Measurements from ENCODE around the gene YPEL4.

The YPEL4 gene

DNA sequence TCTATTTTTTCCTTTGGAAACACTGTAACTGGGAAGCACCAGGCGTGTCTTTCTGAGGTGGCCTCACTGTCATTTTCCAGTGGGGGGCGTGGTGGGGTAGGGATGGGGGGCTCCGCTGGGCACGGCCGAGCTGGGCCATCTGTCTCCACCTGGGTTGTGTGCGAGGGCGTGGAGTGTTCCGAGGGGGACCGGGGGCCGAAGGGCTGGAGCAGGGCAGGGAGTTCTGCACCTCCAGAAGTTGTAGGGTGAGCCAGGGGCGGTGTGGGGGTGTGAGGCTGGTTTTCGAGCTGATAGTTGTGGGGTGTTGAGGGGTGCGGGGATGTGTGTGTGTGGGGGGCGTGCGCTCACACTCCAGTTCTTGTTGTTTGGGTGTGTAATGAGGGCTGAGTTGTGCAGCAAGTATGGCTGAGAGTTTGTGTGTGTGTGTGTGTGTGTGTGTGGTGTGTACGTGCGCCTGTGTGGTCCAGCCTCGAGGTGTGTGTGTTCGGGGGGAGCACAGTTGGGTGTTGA, 10.8 kb downstream of the YPEL4 start:
- no peak for DNase-seq (ENCODE audit: low read depth, low spot score)
- H3K4me3 ChIP-seq (ENCODE audit: low read depth, low read length): peak overlapping the region; percentile 97
- POLR2A ChIA-PET: interaction anchor here (1.6 kb wide), 1 partner anchor 123 kb away, joined by 4 read pairs; the partner anchor contains the start of gene SLC43A1
- TF ChIP-seq, protein P1, sequence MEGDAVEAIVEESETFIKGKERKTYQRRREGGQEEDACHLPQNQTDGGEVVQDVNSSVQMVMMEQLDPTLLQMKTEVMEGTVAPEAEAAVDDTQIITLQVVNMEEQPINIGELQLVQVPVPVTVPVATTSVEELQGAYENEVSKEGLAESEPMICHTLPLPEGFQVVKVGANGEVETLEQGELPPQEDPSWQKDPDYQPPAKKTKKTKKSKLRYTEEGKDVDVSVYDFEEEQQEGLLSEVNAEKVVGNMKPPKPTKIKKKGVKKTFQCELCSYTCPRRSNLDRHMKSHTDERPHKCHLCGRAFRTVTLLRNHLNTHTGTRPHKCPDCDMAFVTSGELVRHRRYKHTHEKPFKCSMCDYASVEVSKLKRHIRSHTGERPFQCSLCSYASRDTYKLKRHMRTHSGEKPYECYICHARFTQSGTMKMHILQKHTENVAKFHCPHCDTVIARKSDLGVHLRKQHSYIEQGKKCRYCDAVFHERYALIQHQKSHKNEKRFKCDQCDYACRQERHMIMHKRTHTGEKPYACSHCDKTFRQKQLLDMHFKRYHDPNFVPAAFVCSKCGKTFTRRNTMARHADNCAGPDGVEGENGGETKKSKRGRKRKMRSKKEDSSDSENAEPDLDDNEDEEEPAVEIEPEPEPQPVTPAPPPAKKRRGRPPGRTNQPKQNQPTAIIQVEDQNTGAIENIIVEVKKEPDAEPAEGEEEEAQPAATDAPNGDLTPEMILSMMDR (IDR thresholded peaks at IDR 0.05; ENCODE audit: insufficient read depth, low read length, missing control alignments): no peak
- CTCF ChIA-PET: interaction anchor here (1.2 to 11.5 kb wide), 12 partner anchors 10 to 798 kb away, joined by 3 to 306 read pairs (median 22); partner anchors contain the start of genes CLP1, RTN4RL2, TIMM10 and UBE2L6

DNA sequence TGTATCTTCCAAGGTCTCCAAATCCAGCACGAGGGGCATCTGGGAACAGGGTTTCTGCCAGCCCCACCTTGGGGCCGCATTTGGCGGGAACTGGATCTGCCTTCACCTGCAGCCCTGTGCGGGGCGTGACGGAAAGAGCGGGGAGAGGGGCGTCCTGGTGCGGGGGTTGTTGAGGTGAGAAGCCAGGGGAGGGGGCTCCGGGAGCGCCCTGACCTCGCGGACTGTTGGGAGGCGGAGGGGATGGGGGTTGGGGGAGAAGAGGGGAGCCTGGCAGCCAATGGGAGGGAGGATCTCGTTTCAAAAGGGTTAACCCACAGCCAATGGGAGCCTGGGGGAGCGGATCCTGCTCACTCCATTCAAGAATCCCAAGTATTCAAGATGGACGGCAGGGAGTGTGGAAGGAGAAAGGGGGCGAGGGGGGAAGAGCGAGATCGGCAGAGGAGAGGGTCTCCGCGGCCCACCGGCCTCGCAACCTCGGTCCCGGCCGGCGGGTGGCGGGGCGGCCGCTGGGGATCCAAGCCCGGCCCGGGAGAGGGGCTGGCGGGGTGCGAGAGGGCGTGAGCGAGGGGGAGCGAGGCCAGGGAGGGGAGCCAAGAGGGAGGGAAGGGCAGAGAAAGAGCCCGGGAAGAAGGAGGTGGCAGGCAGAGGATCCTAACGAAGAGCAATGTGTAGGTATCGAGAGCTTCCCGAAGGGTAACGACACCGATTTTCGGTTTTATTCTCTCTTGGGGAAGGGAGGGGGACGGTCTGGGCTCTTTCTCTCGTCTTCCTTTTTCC, 11.5 kb downstream of the YPEL4 start:
- TF ChIP-seq, protein P1 (IDR thresholded peaks at IDR 0.05; ENCODE audit: insufficient read depth, low read length, missing control alignments): no peak
- POLR2A ChIA-PET: no interaction called here
- DNase-seq (ENCODE audit: low read depth, low spot score): no peak
- peak overlapping the region; percentile 97 for H3K4me3 ChIP-seq (ENCODE audit: low read depth, low read length)
- CTCF ChIA-PET: interaction anchor here (1.0 to 11.5 kb wide), 11 partner anchors 11 to 292 kb away, joined by 3 to 306 read pairs (median 13); partner anchors contain the start of genes CLP1, RTN4RL2, TIMM10 and UBE2L6

DNA sequence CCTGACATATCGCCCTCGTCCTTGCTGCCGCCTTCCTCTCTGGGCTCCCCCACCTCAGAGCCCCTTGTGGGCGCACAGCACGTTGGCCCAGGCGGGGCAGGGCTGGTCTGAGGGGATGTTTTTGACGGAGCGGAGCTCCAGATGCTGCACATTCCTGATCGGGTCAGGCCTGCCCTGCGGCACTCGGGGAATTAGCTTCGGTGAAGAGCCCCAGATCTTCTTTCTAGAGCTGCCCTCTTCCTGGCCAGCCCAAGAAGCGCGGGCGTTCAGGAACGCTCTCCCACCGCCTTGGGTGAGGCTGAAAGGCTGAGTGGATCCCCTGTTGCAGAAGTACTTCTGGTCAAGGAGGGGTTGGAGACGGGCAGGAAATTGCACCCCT, 12.1 kb downstream of the YPEL4 start:
- ChIA-PET CTCF (interaction anchor here (1.0 to 2.0 kb wide), 6 partner anchors 14 to 144 kb away, joined by 3 to 8 read pairs (median 4); partner anchors contain the start of gene UBE2L6), POLR2A (interaction anchor here (0.6 kb wide), 1 partner anchor 11 kb away, joined by 3 read pairs; no protein-coding TSS in a partner anchor)
- H3K4me3 ChIP-seq (ENCODE audit: low read depth, low read length): peak overlapping the region; percentile 97
- TF ChIP-seq, protein P1 (IDR thresholded peaks at IDR 0.05; ENCODE audit: insufficient read depth, low read length, missing control alignments): no peak
- no peak for DNase-seq (ENCODE audit: low read depth, low spot score)

DNA sequence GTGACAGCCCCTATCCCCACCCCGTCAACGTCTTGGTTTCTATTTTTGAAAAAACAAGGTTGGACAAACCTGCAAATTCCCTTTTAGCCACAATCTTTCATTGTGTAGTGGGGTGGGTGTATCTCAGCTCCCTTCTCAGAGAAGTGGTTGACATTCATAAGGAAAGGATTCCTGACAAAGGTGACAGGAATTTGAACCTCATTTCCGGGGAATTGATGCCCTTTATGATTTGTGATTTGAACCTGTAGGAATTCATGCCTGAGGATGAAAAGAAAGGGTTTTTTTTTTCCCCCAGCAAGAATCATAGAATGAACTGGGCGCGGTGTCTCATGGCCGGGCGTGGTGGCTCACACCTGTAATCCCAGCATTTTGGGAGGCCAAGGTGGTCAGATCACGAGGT, 14.5 kb downstream of the YPEL4 start:
- ChIA-PET POLR2A (no interaction called here), CTCF (interaction anchor here (1.3 to 1.7 kb wide), 4 partner anchors 9 to 108 kb away, joined by 5 to 9 read pairs (median 6); partner anchors contain the start of gene UBE2L6)
- no peak overlapping the region for H3K4me3 ChIP-seq (ENCODE audit: low read depth, low read length)
- DNase-seq (ENCODE audit: low read depth, low spot score): no peak
- TF ChIP-seq, protein P1 (IDR thresholded peaks at IDR 0.05; ENCODE audit: insufficient read depth, low read length, missing control alignments): no peak

DNA sequence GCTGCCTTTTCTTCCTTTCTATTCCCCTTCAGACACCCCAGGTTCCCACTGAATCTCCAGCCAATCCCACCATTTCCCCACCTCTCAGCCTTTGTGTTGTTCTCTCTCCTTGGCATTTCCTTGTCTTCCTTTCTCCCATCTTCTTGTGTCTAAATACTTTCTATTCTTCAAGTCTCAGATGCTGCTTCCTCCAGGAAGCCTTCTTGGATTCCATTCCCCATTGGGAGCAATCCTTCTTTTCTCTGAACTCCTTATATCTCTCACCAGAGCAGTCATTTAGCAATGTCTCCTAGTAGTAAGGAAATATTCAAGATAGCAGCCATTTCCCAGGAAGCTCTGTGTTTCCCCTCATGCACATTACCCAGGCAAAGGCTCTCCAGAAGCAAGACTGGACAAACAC, 15.4 kb downstream of the YPEL4 start:
- H3K4me3 ChIP-seq (ENCODE audit: low read depth, low read length): no peak overlapping the region
- TF ChIP-seq, protein P1 (IDR thresholded peaks at IDR 0.05; ENCODE audit: insufficient read depth, low read length, missing control alignments): no peak
- no peak for DNase-seq (ENCODE audit: low read depth, low spot score)
- POLR2A ChIA-PET: no interaction called here
- CTCF ChIA-PET: interaction anchor here (0.9 to 1.7 kb wide), 5 partner anchors 10 to 141 kb away, joined by 3 to 9 read pairs (median 5); partner anchors contain the start of gene UBE2L6
